Subcutaneous abdominal adipose tissue (tissue), 5 donors: ENCODE results near the gene SRC.

Experiments used
- H3K27ac ChIP-seq: one replicate; pipeline ENCODE4 v1.7.0; 2013; ENCODE audit warnings: low read depth, mild to moderate bottlenecking, inconsistent platforms, low read length, moderate library complexity
- H3K27me3 ChIP-seq, 5 donors: one replicate each; pipeline ENCODE4 v1.7.0; 2013; ENCODE audit warnings: low read length in 5 of 5, inconsistent platforms in 1 of 5; ENCODE audit not compliant: control insufficient read depth in 5 of 5, insufficient read depth in 4 of 5
- H3K36me3 ChIP-seq, 5 donors: one replicate each; pipeline ENCODE4 v1.7.0; 2013; ENCODE audit warnings: low read length in 5 of 5; ENCODE audit not compliant: control insufficient read depth in 5 of 5, insufficient read depth in 5 of 5
- H3K4me1 ChIP-seq, 5 donors: one replicate each; pipeline ENCODE4 v1.7.0; 2013; ENCODE audit warnings: low read length in 5 of 5, mild to moderate bottlenecking in 3 of 5, moderate library complexity in 1 of 5; ENCODE audit not compliant: control insufficient read depth in 5 of 5, insufficient read depth in 5 of 5
- H3K4me3 ChIP-seq, 5 donors: one replicate each; pipeline ENCODE4 v1.7.0; 2013; ENCODE audit warnings: low read length in 5 of 5, low read depth in 1 of 5
- H3K9ac ChIP-seq, 5 donors: one replicate each; pipeline ENCODE4 v1.7.0; 2013; ENCODE audit warnings: low read length in 5 of 5, mild to moderate bottlenecking in 4 of 5, moderate library complexity in 3 of 5
- H3K9me3 ChIP-seq, 5 donors: one replicate each; pipeline ENCODE4 v1.7.0; 2013; ENCODE audit warnings: low read length in 5 of 5; ENCODE audit not compliant: control insufficient read depth in 5 of 5
- donor health status: healthy.
- donor health status: healthy.
- donor health status: healthy.
- donor health status: healthy.
- donor health status: healthy.

The SRC gene

GRCh38 chr20:37372441-37372840 is 26.5 kb downstream of the SRC start:
- H3K4me1 ChIP-seq: no peaks in the 10 kb centered on the region
- H3K27me3 ChIP-seq: no peaks in the 10 kb centered on the region
- no peak overlapping the region for H3K27ac ChIP-seq
- peaks cover 0 to 3% (median 2%) of the 10 kb centered on the region in 5 donors for H3K36me3 ChIP-seq
- no peaks in the 10 kb centered on the region for H3K9me3 ChIP-seq
- H3K9ac ChIP-seq: no peak overlapping the region
- no peak overlapping the region for H3K4me3 ChIP-seq

GRCh38 chr20:37373020-37373598 is 27.2 kb downstream of the SRC start:
- no peaks in the 10 kb centered on the region for H3K4me1 ChIP-seq
- H3K9me3 ChIP-seq: no peaks in the 10 kb centered on the region
- no peaks in the 10 kb centered on the region for H3K27me3 ChIP-seq
- H3K27ac ChIP-seq: no peak overlapping the region
- H3K36me3 ChIP-seq: peaks cover 0 to 3% (median 2%) of the 10 kb centered on the region in 5 donors
- H3K9ac ChIP-seq: no peak overlapping the region
- H3K4me3 ChIP-seq: no peak overlapping the region

GRCh38 chr20:37375227-37375626 is 29.3 kb downstream of the SRC start:
- H3K4me1 ChIP-seq: peaks cover 0 to 4% (median 0%) of the 10 kb centered on the region in 5 donors
- no peaks in the 10 kb centered on the region for H3K9me3 ChIP-seq
- H3K27me3 ChIP-seq: no peaks in the 10 kb centered on the region
- peaks cover 0 to 3% (median 2%) of the 10 kb centered on the region in 5 donors for H3K36me3 ChIP-seq
- H3K27ac ChIP-seq: no peak overlapping the region
- no peak overlapping the region for H3K4me3 ChIP-seq
- no peak overlapping the region for H3K9ac ChIP-seq

GRCh38 chr20:37376324-37376723 is 30.4 kb downstream of the SRC start:
- Histone ChIP-seq H3K9me3 (no peaks in the 10 kb centered on the region), H3K36me3 (peaks cover 0 to 3% (median 2%) of the 10 kb centered on the region in 5 donors), H3K4me3 (no peak overlapping the region), H3K27me3 (no peaks in the 10 kb centered on the region), H3K4me1 (peaks cover 0 to 4% (median 0%) of the 10 kb centered on the region in 5 donors), H3K27ac (no peak overlapping the region), H3K9ac (no peak overlapping the region)

GRCh38 chr20:37376791-37377190 is 30.9 kb downstream of the SRC start:
- no peak overlapping the region for H3K27ac ChIP-seq
- H3K36me3 ChIP-seq: peaks cover 0 to 3% (median 2%) of the 10 kb centered on the region in 5 donors
- H3K4me1 ChIP-seq: peaks cover 0 to 4% (median 0%) of the 10 kb centered on the region in 5 donors
- no peak overlapping the region for H3K9ac ChIP-seq
- no peaks in the 10 kb centered on the region for H3K27me3 ChIP-seq
- no peaks in the 10 kb centered on the region for H3K9me3 ChIP-seq
- no peak overlapping the region for H3K4me3 ChIP-seq

DNA sequence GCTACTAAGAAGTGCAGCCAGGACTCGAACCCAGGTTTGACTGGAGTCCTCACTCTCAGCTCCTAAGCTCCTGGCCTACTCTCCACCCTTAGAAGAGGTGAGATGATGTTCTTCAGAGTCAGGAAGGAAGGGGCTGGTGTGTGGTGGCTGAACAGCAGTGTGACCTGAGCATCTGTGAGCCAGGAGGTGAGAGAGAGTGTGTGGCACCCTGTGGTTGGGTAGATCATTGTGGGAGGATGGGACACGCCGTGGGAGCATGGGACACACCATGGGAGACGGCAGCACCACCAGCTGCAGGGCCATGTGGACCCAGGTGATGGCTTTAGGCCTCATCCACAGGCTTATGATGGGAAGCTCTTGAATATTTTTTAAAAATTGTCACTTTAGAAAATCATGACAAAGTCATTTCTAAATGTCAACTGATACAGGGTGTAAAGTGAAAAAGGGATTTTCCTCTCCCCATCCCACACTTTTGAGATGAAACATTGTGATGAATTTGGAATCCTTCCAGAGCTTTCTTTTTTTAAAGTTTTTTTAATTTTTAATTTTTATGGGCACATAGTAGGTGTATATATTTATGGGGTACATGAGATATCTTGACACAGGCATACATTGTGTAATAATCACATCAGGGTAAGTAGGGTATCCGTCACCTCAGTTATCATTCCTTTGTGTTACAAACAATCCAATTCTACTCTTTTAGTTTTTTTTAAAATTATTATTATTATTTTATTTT is 31.6 kb downstream of the SRC start:
- H3K4me1 ChIP-seq: peaks cover 0 to 5% (median 2%) of the 10 kb centered on the region in 5 donors
- no peaks in the 10 kb centered on the region for H3K9me3 ChIP-seq
- no peak overlapping the region for H3K9ac ChIP-seq
- H3K27me3 ChIP-seq: no peaks in the 10 kb centered on the region
- H3K27ac ChIP-seq: no peak overlapping the region
- peaks cover 0 to 3% (median 2%) of the 10 kb centered on the region in 5 donors for H3K36me3 ChIP-seq
- no peak overlapping the region for H3K4me3 ChIP-seq

DNA sequence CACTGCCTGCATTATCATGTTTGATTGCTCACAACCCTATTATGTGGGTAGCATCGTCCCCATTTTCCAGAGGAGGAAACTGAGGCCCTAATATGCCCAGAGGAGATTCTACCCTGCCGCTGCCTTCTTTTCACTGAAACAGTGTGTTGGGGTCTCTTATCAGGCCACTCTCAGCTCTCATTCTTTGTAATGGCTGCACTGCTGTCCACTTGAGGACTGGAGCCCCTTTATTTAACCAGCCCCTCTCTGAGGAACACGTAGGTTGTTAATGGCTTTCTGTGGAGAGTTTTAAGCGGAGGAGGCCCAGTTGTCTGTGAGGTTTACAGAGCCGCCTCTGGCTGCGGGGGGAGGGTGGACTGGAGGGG is 32.5 kb downstream of the SRC start:
- no peak overlapping the region for H3K4me3 ChIP-seq
- H3K9ac ChIP-seq: no peak overlapping the region
- H3K36me3 ChIP-seq: peaks cover 0 to 3% (median 0%) of the 10 kb centered on the region in 5 donors
- no peaks in the 10 kb centered on the region for H3K27me3 ChIP-seq
- H3K9me3 ChIP-seq: no peaks in the 10 kb centered on the region
- no peak overlapping the region for H3K27ac ChIP-seq
- H3K4me1 ChIP-seq: peaks cover 0 to 7% (median 3%) of the 10 kb centered on the region in 5 donors

DNA sequence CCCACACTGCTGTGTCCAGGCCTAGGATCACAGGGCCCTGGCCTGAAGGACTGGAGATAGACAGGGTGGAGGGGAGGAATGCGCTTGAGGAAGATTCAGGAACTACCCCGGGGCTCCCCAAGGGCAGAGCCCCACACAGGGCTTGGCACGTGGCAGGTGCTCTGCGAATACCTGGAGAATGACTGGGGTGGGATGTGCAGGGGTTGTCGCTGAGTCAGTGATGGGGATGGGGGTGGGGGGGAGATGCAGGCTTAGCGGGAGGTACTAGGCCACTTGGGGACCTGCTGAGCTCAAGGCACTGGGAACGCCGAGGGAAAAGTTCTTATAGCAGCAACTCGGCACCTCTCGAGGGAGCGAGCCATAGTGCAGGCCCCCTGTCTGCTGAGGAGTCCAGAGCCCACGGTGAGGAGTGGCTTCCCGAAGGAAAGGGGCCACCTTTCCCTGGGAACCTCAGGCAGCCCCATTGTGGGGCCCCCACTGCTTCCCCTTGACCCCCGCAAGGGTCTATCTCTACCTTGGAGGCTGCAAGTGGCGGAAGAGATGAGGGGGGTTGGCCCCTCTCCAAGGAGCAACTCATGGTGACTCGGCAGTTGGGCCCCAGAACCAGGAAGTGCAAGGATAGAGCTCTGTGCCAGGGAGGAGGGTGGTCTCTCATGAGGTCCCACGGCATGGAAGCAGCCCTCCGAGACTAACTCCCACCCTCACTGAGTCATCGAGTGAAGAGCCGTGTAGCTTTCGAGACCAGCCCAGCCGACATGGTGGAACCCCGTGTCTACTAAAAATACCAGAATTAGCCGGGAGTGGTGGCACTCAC is 33.1 kb downstream of the SRC start:
- Histone ChIP-seq H3K9me3 (no peaks in the 10 kb centered on the region), H3K9ac (no peak overlapping the region), H3K27me3 (no peaks in the 10 kb centered on the region), H3K36me3 (peaks cover 0 to 3% (median 0%) of the 10 kb centered on the region in 5 donors), H3K4me3 (no peak overlapping the region), H3K27ac (no peak overlapping the region), H3K4me1 (peaks cover 0 to 13% (median 6%) of the 10 kb centered on the region in 5 donors)

GRCh38 chr20:37379967-37380828 is 34.3 kb downstream of the SRC start:
- Histone ChIP-seq H3K9ac (no peak overlapping the region), H3K9me3 (no peaks in the 10 kb centered on the region), H3K4me3 (no peak overlapping the region), H3K27me3 (no peaks in the 10 kb centered on the region), H3K27ac (no peak overlapping the region), H3K36me3 (peaks cover 0 to 3% (median 0%) of the 10 kb centered on the region in 5 donors), H3K4me1 (peaks cover 5 to 21% (median 13%) of the 10 kb centered on the region in 5 donors)
